Measurements from ENCODE around the gene CDNF. TPM values are rescaled to one million over a fixed set of nuclear protein-coding genes. Genes with fewer than 3 reads are reported as not detected.

The CDNF gene
- total RNA-seq, 1 experiment from 2014 or later: 0.39 TPM

DNA sequence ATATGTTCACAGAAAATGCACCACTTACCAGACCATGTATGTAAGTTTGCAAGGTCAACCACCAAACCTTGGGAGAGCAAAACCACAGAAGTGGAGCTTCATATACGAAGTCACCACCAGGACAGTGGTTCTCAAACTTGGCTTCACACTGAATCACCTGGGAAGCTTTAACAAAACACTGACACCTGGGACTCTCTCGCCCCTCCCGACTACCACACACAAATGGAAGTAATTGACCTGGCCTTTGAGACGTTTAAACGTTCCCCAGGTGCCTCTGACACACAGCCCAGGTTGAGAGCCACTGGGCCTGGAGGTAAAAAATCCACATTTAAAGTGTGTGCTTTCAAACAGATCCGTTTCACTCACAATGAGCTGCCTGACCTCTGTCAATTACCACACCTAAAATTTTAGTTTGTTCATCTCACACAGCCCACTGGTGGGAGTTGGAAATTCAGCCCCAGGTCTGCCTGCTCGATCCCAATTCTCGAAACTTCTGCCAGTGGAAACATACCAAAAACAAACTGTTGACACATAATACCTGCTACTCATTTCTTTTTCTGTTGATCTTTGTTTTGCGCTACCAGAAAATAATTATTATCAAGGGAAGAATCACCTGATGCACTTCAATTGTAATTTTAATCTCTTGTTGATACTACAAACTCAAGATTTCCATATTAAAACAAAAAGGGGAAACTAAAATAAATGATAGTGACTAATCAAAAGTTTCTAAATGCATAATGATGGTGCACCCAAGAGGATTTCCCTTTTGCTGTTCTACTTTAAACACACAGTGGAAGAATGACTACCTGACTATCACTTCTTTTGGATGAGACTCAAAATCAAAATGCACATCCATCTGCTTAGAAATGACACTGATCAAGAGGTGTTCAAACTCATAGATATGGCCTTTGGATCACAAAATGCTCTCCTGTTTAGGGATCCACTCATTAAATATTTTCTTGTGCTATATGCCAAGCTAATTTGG lies 26.6 kb downstream of the CDNF start:
- no TSS peak for BruUV-seq (replicated peaks)
- H3K27me3 ChIP-seq (ENCODE audit: control insufficient read depth, insufficient read depth, low read length): no peaks in the 10 kb centered on the region
- CTCF ChIA-PET: interaction anchor here (0.7 kb wide), 1 partner anchor 46 kb away, joined by 3 read pairs; no protein-coding TSS in a partner anchor
- DNase-seq (ENCODE audit: low read depth, low spot score) (no peak), ATAC-seq (no peak)
- H3K9me3 ChIP-seq (ENCODE audit: control insufficient read depth, insufficient read depth, low read depth, low read length): no peaks in the 10 kb centered on the region
- in situ Hi-C loops (cut with HindIII; ENCODE audit: low pct_unique_long_range_greater_than_20kb, low sequenced_read_pairs) (no loop called here), intact Hi-C loops (cut with micrococcal nuclease; ENCODE audit: unreplicated experiment) (no loop called here)
- no peaks in the 10 kb centered on the region for H3K36me3 ChIP-seq (ENCODE audit: control insufficient read depth, insufficient read depth, low read length)
- H3K4me3 ChIP-seq (ENCODE audit: low read depth in 2 of 2, low read length in 2 of 2): no peak overlapping the region
- no peak overlapping the region for H3K27ac ChIP-seq (ENCODE audit: low read length)
- POLR2A ChIA-PET: no interaction called here
- TF ChIP-seq CTCF (IDR thresholded peaks at IDR 0.05) (no peak), SIN3A (IDR thresholded peaks at IDR 0.05; ENCODE audit: borderline replicate concordance, insufficient read depth, low read depth, low read length) (no peak), TCF7L2 (IDR thresholded peaks at IDR 0.05; ENCODE audit: low read depth, low read length) (no peak), POLR2AphosphoS5 (IDR thresholded peaks at IDR 0.05; ENCODE audit: low read depth, low read length) (no peak), REST (IDR thresholded peaks at IDR 0.05; ENCODE audit: insufficient read depth in 1 of 2, low read depth in 2 of 2, low read length in 1 of 2) (no peak)
- H3K4me1 ChIP-seq (ENCODE audit: control insufficient read depth, insufficient read depth, low read length): no peaks in the 10 kb centered on the region

- ATAC-seq (no peak), DNase-seq (ENCODE audit: low read depth, low spot score) (no peak)
- no peak for TF ChIP-seq POLR2AphosphoS5 (IDR thresholded peaks at IDR 0.05; ENCODE audit: low read depth, low read length)
- no peaks in the 10 kb centered on the region for H3K27me3 ChIP-seq (ENCODE audit: control insufficient read depth, insufficient read depth, low read length)
- ChIA-PET CTCF (no interaction called here), POLR2A (no interaction called here)
- H3K36me3 ChIP-seq (ENCODE audit: control insufficient read depth, insufficient read depth, low read length): no peaks in the 10 kb centered on the region
- no peaks in the 10 kb centered on the region for H3K9me3 ChIP-seq (ENCODE audit: control insufficient read depth, insufficient read depth, low read depth, low read length)
- no TSS peak for BruUV-seq (replicated peaks)
- in situ Hi-C loops (cut with HindIII; ENCODE audit: low pct_unique_long_range_greater_than_20kb, low sequenced_read_pairs): no loop called here
- no peak overlapping the region for H3K27ac ChIP-seq (ENCODE audit: low read length)
- H3K4me1 ChIP-seq (ENCODE audit: control insufficient read depth, insufficient read depth, low read length): no peaks in the 10 kb centered on the region
- no peak overlapping the region for H3K4me3 ChIP-seq (ENCODE audit: low read depth in 2 of 2, low read length in 2 of 2)
- intact Hi-C loops (cut with micrococcal nuclease; ENCODE audit: unreplicated experiment): no loop called here
These were observed 31.5 kb downstream of the CDNF start for GRCh38 chr10:14806318-14806717.

GRCh38 chr10:14803827-14804226 lies 34.0 kb downstream of the CDNF start:
- Histone ChIP-seq H3K9me3 (ENCODE audit: control insufficient read depth, insufficient read depth, low read depth, low read length) (no peaks in the 10 kb centered on the region), H3K27ac (ENCODE audit: low read length) (no peak overlapping the region), H3K27me3 (ENCODE audit: control insufficient read depth, insufficient read depth, low read length) (no peaks in the 10 kb centered on the region), H3K36me3 (ENCODE audit: control insufficient read depth, insufficient read depth, low read length) (no peaks in the 10 kb centered on the region), H3K4me3 (ENCODE audit: low read depth in 2 of 2, low read length in 2 of 2) (no peak overlapping the region), H3K4me1 (ENCODE audit: control insufficient read depth, insufficient read depth, low read length) (no peaks in the 10 kb centered on the region)
- ChIA-PET POLR2A (no interaction called here), CTCF (no interaction called here)
- no TSS peak for BruUV-seq (replicated peaks)
- in situ Hi-C loops (cut with HindIII; ENCODE audit: low pct_unique_long_range_greater_than_20kb, low sequenced_read_pairs) (no loop called here), intact Hi-C loops (cut with micrococcal nuclease; ENCODE audit: unreplicated experiment) (no loop called here)
- no peak for TF ChIP-seq TCF7L2 (IDR thresholded peaks at IDR 0.05; ENCODE audit: low read depth, low read length)
- TF ChIP-seq POLR2AphosphoS5 (IDR thresholded peaks at IDR 0.05; ENCODE audit: low read depth, low read length): no peak
- no peak for TF ChIP-seq SIN3A (IDR thresholded peaks at IDR 0.05; ENCODE audit: borderline replicate concordance, insufficient read depth, low read depth, low read length)
- no peak for TF ChIP-seq REST (IDR thresholded peaks at IDR 0.05; ENCODE audit: insufficient read depth in 1 of 2, low read depth in 2 of 2, low read length in 1 of 2)
- ATAC-seq (no peak), DNase-seq (ENCODE audit: low read depth, low spot score) (no peak)
